GM12874 (cell line): ENCODE data around the gene CR1L.

Source experiments
- CTCF ChIP-seq: IDR thresholded peaks from 2 replicates; pipeline ENCODE4 v1.5.1; 2011; ENCODE audit warnings: low read depth, mild to moderate bottlenecking, control low read depth, low read length, moderate library complexity; ENCODE audit not compliant: insufficient read depth

CR1L gene

GRCh38 chr1:207742850-207743555 lies 98.1 kb downstream of the CR1L start:
- no peak for TF ChIP-seq CTCF

- no peak for TF ChIP-seq CTCF
Observed at GRCh38 chr1:207744000-207744534, 99.1 kb downstream of the CR1L start.

- TF ChIP-seq CTCF = no peak
Observed at GRCh38 chr1:207745285-207745684, 100.4 kb downstream of the CR1L start.

- TF ChIP-seq CTCF = no peak
Observed at GRCh38 chr1:207745839-207746767, 101.2 kb downstream of the CR1L start.

- no peak for TF ChIP-seq CTCF
Observed at GRCh38 chr1:207747627-207748492, 102.9 kb downstream of the CR1L start.

- TF ChIP-seq CTCF = no peak
Observed at GRCh38 chr1:207748737-207749528, 104.0 kb downstream of the CR1L start.
